NCI-H1930 (cell line): Measurements from ENCODE around the gene XAGE2.
A peak's percentile ranks its signal among the peaks of the same experiment; 100 is the strongest.
"Not testable (repeated sequence)": the region's sequence is repeated elsewhere in the genome, so short reads cannot be mapped to it uniquely, and the experiment has no call there.

Source experiments
- DNase-seq, 2 experiments: peaks; one replicate each; lab custom pipeline; 2025; lab: John Stamatoyannopoulos, UW

Gene XAGE2

GRCh38 chrX:52368368-52369055 is at the start of gene XAGE2:
TSS of gene XAGE2 (plus strand) at chrX:52369021. CDS start at chrX:52370015, 994 bp downstream.
- no peak for DNase-seq

GRCh38 chrX:52337410-52337809 is 31.4 kb upstream of the XAGE2 start:
- DNase-seq, result no peak

- no peak for DNase-seq
Measured at GRCh38 chrX:52341493-52341892, 27.3 kb upstream of the XAGE2 start.

GRCh38 chrX:52343131-52343530 is 25.7 kb upstream of the XAGE2 start:
- not testable (repeated sequence) for DNase-seq

GRCh38 chrX:52345402-52345801 is 23.4 kb upstream of the XAGE2 start:
- DNase-seq, result peak; percentile 2 to 18

GRCh38 chrX:52346174-52347165 is 22.4 kb upstream of the XAGE2 start:
- no peak for DNase-seq

GRCh38 chrX:52349681-52350080 is 19.1 kb upstream of the XAGE2 start:
- DNase-seq, result no peak

GRCh38 chrX:52352551-52352950 is 16.3 kb upstream of the XAGE2 start:
- no peak for DNase-seq

GRCh38 chrX:52353838-52354237 is 15.0 kb upstream of the XAGE2 start:
- DNase-seq, result no peak

- DNase-seq, result no peak
Measured at GRCh38 chrX:52355108-52355507, 13.7 kb upstream of the XAGE2 start.

GRCh38 chrX:52359614-52360232 is 9.1 kb upstream of the XAGE2 start:
- DNase-seq, result no peak

GRCh38 chrX:52361941-52362340 is 6.9 kb upstream of the XAGE2 start:
- DNase-seq, result no peak

- DNase-seq, result no peak
Measured at GRCh38 chrX:52363247-52363883, 5.5 kb upstream of the XAGE2 start.

- DNase-seq, result no peak
Measured at GRCh38 chrX:52378870-52379269, 10.0 kb downstream of the XAGE2 start.

GRCh38 chrX:52380993-52381392 is 12.2 kb downstream of the XAGE2 start:
- DNase-seq, result no peak

GRCh38 chrX:52410439-52411394 is 41.9 kb downstream of the XAGE2 start:
- DNase-seq, result no peak

- no peak for DNase-seq
Measured at GRCh38 chrX:52415304-52415703, 46.5 kb downstream of the XAGE2 start.

GRCh38 chrX:52416816-52417215 is 48.0 kb downstream of the XAGE2 start:
- DNase-seq, result no peak

GRCh38 chrX:52420824-52421443 is 52.1 kb downstream of the XAGE2 start:
- DNase-seq, result no peak

- no peak for DNase-seq
Measured at GRCh38 chrX:52422884-52423283, 54.1 kb downstream of the XAGE2 start.
